ENCODE measurements around the gene SERPINB4. TPM values are rescaled to one million over a fixed set of nuclear protein-coding genes. Genes with fewer than 3 reads are reported as not detected.

Gene SERPINB4
- total RNA-seq, 1 experiment from 2014 or later = not detected

- DNase-seq (ENCODE audit: low read depth) = no peak
These were observed 16.2 kb downstream of the SERPINB4 start for GRCh38 chr18:63627819-63628218.

GRCh38 chr18:63626431-63626830 lies 17.6 kb downstream of the SERPINB4 start:
- no peak for DNase-seq (ENCODE audit: low read depth)

- DNase-seq (ENCODE audit: low read depth) = no peak
These were observed 19.2 kb downstream of the SERPINB4 start for GRCh38 chr18:63624863-63625262.

GRCh38 chr18:63619661-63620060 lies 24.4 kb downstream of the SERPINB4 start:
- DNase-seq (ENCODE audit: low read depth) = no peak

GRCh38 chr18:63617915-63618234 lies 26.2 kb downstream of the SERPINB4 start:
- no peak for DNase-seq (ENCODE audit: low read depth)

GRCh38 chr18:63617049-63617914 lies 26.8 kb downstream of the SERPINB4 start:
- DNase-seq (ENCODE audit: low read depth) = no peak

- no peak for DNase-seq (ENCODE audit: low read depth)
These were observed 30.6 kb downstream of the SERPINB4 start for GRCh38 chr18:63613420-63613819.

GRCh38 chr18:63606526-63606925 lies 37.5 kb downstream of the SERPINB4 start:
- DNase-seq (ENCODE audit: low read depth) = no peak

GRCh38 chr18:63604791-63605567 lies 39.1 kb downstream of the SERPINB4 start:
- DNase-seq (ENCODE audit: low read depth) = no peak

GRCh38 chr18:63603772-63604171 lies 40.3 kb downstream of the SERPINB4 start:
- no peak for DNase-seq (ENCODE audit: low read depth)

GRCh38 chr18:63603355-63603754 lies 40.7 kb downstream of the SERPINB4 start:
- DNase-seq (ENCODE audit: low read depth) = no peak

GRCh38 chr18:63596964-63597363 lies 47.1 kb downstream of the SERPINB4 start:
- no peak for DNase-seq (ENCODE audit: low read depth)

- no peak for DNase-seq (ENCODE audit: low read depth)
These were observed 51.6 kb downstream of the SERPINB4 start for GRCh38 chr18:63592471-63592870.

- no peak for DNase-seq (ENCODE audit: low read depth)
These were observed 52.3 kb downstream of the SERPINB4 start for GRCh38 chr18:63591725-63592124.

GRCh38 chr18:63590966-63591695 lies 52.9 kb downstream of the SERPINB4 start:
- no peak for DNase-seq (ENCODE audit: low read depth)

GRCh38 chr18:63590373-63590772 lies 53.7 kb downstream of the SERPINB4 start:
- DNase-seq (ENCODE audit: low read depth) = no peak

- DNase-seq (ENCODE audit: low read depth) = no peak
These were observed 55.1 kb downstream of the SERPINB4 start for GRCh38 chr18:63588909-63589308.

Other genes starting within 250 kb of the SERPINB4 start
- 36.9 and 42.8 TPM in 2 replicates for gene VPS4B, start 221.8 kb downstream of the SERPINB4 start, total RNA-seq (2014; rRNA removed; shearing (Covaris generic))
- not detected in 2 replicates for gene SERPINB5, start 167.3 kb downstream of the SERPINB4 start, total RNA-seq (2014; rRNA removed; shearing (Covaris generic))
- gene SERPINB12, start 101.9 kb downstream of the SERPINB4 start, total RNA-seq (2014; rRNA removed; shearing (Covaris generic)) = not detected in 2 replicates
- not detected in 2 replicates for gene SERPINB13, start 56.9 kb downstream of the SERPINB4 start, total RNA-seq (2014; rRNA removed; shearing (Covaris generic))
- not detected in 2 replicates for gene SERPINB3, start 17.6 kb upstream of the SERPINB4 start, total RNA-seq (2014; rRNA removed; shearing (Covaris generic))
- gene SERPINB11, start 58.7 kb upstream of the SERPINB4 start, total RNA-seq (2014; rRNA removed; shearing (Covaris generic)) = not detected in 2 replicates
- gene SERPINB7, start 131.2 kb upstream of the SERPINB4 start, total RNA-seq (2014; rRNA removed; shearing (Covaris generic)) = 1.4 and 1.7 TPM in 2 replicates
- 17.2 and 18.1 TPM in 2 replicates for gene SERPINB2, start 243.4 kb upstream of the SERPINB4 start, total RNA-seq (2014; rRNA removed; shearing (Covaris generic))

All from Daoy (cell line).